Psoas muscle (tissue), 8 donors: ENCODE results near the gene GRK4. TPM values are rescaled to one million over a fixed set of nuclear protein-coding genes. Genes with fewer than 3 reads are reported as not detected.

Experiments used
- ATAC-seq, 4 donors: fragments of 200-7000 bp; cut with Tn5 transposase; one replicate each; pipeline ENCODE4 v1.9.1; 2020; ENCODE audit warnings: moderate library complexity in 3 of 4, mild to moderate bottlenecking in 2 of 4
- DNase-seq, 2 donors: peaks; one replicate each; pipeline ENCODE4 v3.0.0-alpha.2; 2020
- H3K27ac ChIP-seq: fragments of 200-600 bp; one replicate; pipeline ENCODE4 v1.8.0; 2022
- H3K27me3 ChIP-seq, 3 donors: fragments of 200-600 bp in 1 of 3; one replicate each; pipeline versions ENCODE4 v1.6.1 to v1.8.0; 2013 to 2022; ENCODE audit warnings: low read length in 2 of 3, mild to moderate bottlenecking in 2 of 3, moderate library complexity in 1 of 3; ENCODE audit not compliant: insufficient read depth in 3 of 3
- H3K36me3 ChIP-seq, 2 donors: fragments of 200-600 bp in 1 of 2; one replicate each; pipeline versions ENCODE4 v1.6.1 to v1.8.0; 2013 to 2022; ENCODE audit warnings: low read depth in 1 of 2, mild to moderate bottlenecking in 1 of 2, moderate library complexity in 1 of 2; ENCODE audit not compliant: insufficient read depth in 1 of 2
- H3K4me1 ChIP-seq: fragments of 200-600 bp; one replicate; pipeline ENCODE4 v1.8.0; 2022
- H3K4me3 ChIP-seq: fragments of 200-600 bp; one replicate; pipeline ENCODE4 v1.8.0; 2022; ENCODE audit warnings: mild to moderate bottlenecking
- H3K9me3 ChIP-seq: fragments of 200-600 bp; one replicate; pipeline ENCODE4 v1.8.0; 2022
- CTCF ChIP-seq: fragments of 200-600 bp; IDR thresholded peaks from one replicate; pipeline ENCODE4 v1.8.0; 2022; ENCODE audit warnings: antibody characterized with exemption
- WGBS, 3 donors: extraction: QIAGEN DNeasy Blood & Tissue Kit; methylation state at CpG; one replicate each; pipeline versions ENCODE4 v1.1.6 to v1.1.7; 2013; 5-methylcytosine and 5-hydroxymethylcytosine counted together
- intact Hi-C, 2 donors: fragments of 100-400 bp; cut with DNase I; formaldehyde crosslinking; loops; one replicate each; pipeline versions ENCODE4 v1.11.0 to v1.14.2; 2022
- polyA plus RNA-seq, 3 donors: library from polyadenylated mRNA; stranded (reverse); fragments of 200-250 nt; gene quantifications; one replicate each; pipeline ENCODE4 v1.2.3, GENCODE V29; 2013
- total RNA-seq, 4 donors: library from RNA; stranded (reverse); fragmentation: NEBNext Ultra II Directional in 2 of 4; extraction: Animal tissue kit (Norgen Biotek cat#: 25700) in 2 of 4; gene quantifications; one replicate each; pipeline versions ENCODE4 v1.2.1 to v1.2.4, GENCODE V29; 2021 to 2023
- donor health status: healthy with polysubstance abuse.
- donor health status: DM: no; HTN: no; CAD: no; lungs with moderate emphysema.
- donor health status: Bipolar disorder and iron deficiency.
- donor health status: healthy.
- donor health status: DM: yes; HTN: yes; CAD: no.
- donor health status: DM: no; HTN: no; CAD: no.
- donor health status: DM: no; HTN: no; CAD: no.
- donor health status: DM: yes; HTN: yes; CAD: no.

Gene GRK4
- total and polyA plus RNA-seq, 7 donors = 5.8 to 9.2 (median 6.6) TPM

- TF ChIP-seq CTCF = no peak
- intact Hi-C loops = no loop called here
- WGBS, 3 donors = 81 to 85% (median 81%) methylated on average over 7 of the region's 7 CpGs
- Histone ChIP-seq H3K9me3 (no peaks in the 10 kb centered on the region), H3K4me1 (no peaks in the 10 kb centered on the region), H3K4me3 (no peak overlapping the region), H3K27me3 (no peaks in the 10 kb centered on the region), H3K36me3 (no peaks in the 10 kb centered on the region), H3K27ac (no peak overlapping the region)
- ATAC-seq (no peak), DNase-seq (no peak)
Observed at GRCh38 chr4:3009422-3009821, 46.1 kb downstream of the GRK4 start.

GRCh38 chr4:3010577-3010976 is 47.2 kb downstream of the GRK4 start:
- WGBS, 3 donors = 84 to 94% (median 89%) methylated on average over 2 of the region's 2 CpGs
- TF ChIP-seq CTCF = no peak

GRCh38 chr4:3010998-3011397 is 47.6 kb downstream of the GRK4 start:
- ATAC-seq (no peak), DNase-seq (no peak)
- WGBS, 3 donors = 95 to 97% (median 95%) methylated on average over 5 of the region's 5 CpGs
- Histone ChIP-seq H3K36me3 (no peaks in the 10 kb centered on the region), H3K9me3 (no peaks in the 10 kb centered on the region), H3K4me3 (no peak overlapping the region), H3K27me3 (no peaks in the 10 kb centered on the region), H3K27ac (no peak overlapping the region), H3K4me1 (no peaks in the 10 kb centered on the region)
- no peak for TF ChIP-seq CTCF
- intact Hi-C loops = no loop called here

More at GRCh38 chr4:3010577-3010976, 47.2 kb downstream of the GRK4 start:
- no peak for ATAC-seq
- DNase-seq = no peak
- H3K9me3 ChIP-seq = no peaks in the 10 kb centered on the region
- H3K27me3 ChIP-seq = no peaks in the 10 kb centered on the region
- no peaks in the 10 kb centered on the region for H3K36me3 ChIP-seq
- H3K4me1 ChIP-seq = no peaks in the 10 kb centered on the region
- no peak overlapping the region for H3K4me3 ChIP-seq
- no peak overlapping the region for H3K27ac ChIP-seq
- intact Hi-C loops = no loop called here

- no peak overlapping the region for H3K27ac ChIP-seq
- intact Hi-C loops = no loop called here
Observed at GRCh38 chr4:3011456-3012220, 48.3 kb downstream of the GRK4 start.

More at GRCh38 chr4:3011456-3012220, 48.3 kb downstream of the GRK4 start:
- no peak overlapping the region for H3K4me3 ChIP-seq
- no peak for TF ChIP-seq CTCF
- H3K27me3 ChIP-seq = no peaks in the 10 kb centered on the region
- no peaks in the 10 kb centered on the region for H3K4me1 ChIP-seq
- no peak for ATAC-seq
- 89 to 93% (median 91%) methylated on average over 17 of the region's 17 CpGs for WGBS, 3 donors
- no peaks in the 10 kb centered on the region for H3K9me3 ChIP-seq
- DNase-seq = no peak
- no peaks in the 10 kb centered on the region for H3K36me3 ChIP-seq
